Measurements from ENCODE around the gene PARD6G.

PARD6G gene

DNA sequence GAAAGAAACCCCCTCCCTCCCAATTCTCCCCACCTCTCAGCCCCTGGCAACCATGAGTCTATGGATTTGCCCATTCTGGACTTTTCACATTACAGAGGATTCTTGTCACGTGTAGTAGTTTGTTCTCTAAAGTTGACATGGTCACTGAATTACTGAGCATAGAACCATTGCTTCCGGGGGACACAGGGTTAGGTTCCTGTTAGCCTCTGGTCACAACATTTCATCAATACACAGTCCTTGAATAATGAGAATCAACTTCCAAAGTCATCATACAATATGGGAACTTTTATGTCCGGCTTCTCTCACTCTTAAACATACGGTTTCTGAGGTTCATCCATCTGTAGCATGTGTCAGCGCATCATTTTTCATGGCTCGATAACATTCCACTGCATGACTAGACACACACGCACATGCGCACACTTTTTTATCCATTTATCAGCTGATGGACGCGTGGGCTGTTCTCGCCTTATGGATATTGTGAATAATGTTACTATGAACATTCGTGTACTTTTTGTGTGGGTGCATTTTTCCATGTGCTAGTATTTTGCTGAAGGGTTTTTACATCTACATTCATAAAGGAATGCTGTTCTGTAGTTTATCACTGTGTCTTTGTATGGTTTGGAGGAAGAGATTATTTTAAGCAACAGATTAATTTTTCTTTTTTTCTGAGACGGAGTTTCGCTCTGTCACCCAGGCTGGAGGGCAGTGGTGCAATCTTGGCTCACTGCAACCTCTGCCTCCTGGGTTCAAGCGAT lies 48.1 kb downstream of the PARD6G start:
- no peaks in the 10 kb centered on the region for H3K9me3 ChIP-seq
- TF ChIP-seq, protein P1, sequence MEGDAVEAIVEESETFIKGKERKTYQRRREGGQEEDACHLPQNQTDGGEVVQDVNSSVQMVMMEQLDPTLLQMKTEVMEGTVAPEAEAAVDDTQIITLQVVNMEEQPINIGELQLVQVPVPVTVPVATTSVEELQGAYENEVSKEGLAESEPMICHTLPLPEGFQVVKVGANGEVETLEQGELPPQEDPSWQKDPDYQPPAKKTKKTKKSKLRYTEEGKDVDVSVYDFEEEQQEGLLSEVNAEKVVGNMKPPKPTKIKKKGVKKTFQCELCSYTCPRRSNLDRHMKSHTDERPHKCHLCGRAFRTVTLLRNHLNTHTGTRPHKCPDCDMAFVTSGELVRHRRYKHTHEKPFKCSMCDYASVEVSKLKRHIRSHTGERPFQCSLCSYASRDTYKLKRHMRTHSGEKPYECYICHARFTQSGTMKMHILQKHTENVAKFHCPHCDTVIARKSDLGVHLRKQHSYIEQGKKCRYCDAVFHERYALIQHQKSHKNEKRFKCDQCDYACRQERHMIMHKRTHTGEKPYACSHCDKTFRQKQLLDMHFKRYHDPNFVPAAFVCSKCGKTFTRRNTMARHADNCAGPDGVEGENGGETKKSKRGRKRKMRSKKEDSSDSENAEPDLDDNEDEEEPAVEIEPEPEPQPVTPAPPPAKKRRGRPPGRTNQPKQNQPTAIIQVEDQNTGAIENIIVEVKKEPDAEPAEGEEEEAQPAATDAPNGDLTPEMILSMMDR (IDR thresholded peaks at IDR 0.05): no peak
- H3K36me3 ChIP-seq: no peaks in the 10 kb centered on the region
- H3K27ac ChIP-seq: no peak overlapping the region
- intact Hi-C loops (cut with DNase I; ENCODE audit: low total_unique reads): no loop called here
- no peak for DNase-seq
- H3K4me3 ChIP-seq: no peak overlapping the region
- no peaks in the 10 kb centered on the region for H3K27me3 ChIP-seq
- peaks cover 0 to 16% (median 6%) of the 10 kb centered on the region in 4 donors for H3K4me1 ChIP-seq

DNA sequence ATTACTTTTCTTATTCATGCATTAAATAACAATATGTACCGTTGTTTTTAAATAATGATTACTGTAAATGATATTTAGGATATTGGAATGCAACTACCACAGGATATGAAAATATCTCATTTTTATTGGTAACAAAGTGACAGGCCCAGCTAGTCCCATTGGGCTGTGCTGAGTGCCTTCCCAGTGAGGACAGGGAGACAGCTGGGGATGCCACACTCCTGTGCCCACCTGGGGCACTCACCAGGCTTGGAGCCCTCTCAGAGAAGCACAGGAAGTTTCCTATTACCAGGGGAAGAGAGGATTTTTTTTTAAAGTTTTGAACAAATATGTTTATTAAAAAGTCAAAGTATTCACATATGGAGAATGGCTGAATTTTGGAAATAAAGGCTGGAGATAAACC lies 48.9 kb downstream of the PARD6G start:
- Histone ChIP-seq H3K9me3 (no peaks in the 10 kb centered on the region), H3K36me3 (no peaks in the 10 kb centered on the region), H3K27me3 (no peaks in the 10 kb centered on the region), H3K27ac (no peak overlapping the region), H3K4me1 (peaks cover 0 to 16% (median 6%) of the 10 kb centered on the region in 4 donors), H3K4me3 (no peak overlapping the region)
- intact Hi-C loops (cut with DNase I; ENCODE audit: low total_unique reads): no loop called here
- TF ChIP-seq, protein P1 (IDR thresholded peaks at IDR 0.05): no peak
- DNase-seq: no peak

DNA sequence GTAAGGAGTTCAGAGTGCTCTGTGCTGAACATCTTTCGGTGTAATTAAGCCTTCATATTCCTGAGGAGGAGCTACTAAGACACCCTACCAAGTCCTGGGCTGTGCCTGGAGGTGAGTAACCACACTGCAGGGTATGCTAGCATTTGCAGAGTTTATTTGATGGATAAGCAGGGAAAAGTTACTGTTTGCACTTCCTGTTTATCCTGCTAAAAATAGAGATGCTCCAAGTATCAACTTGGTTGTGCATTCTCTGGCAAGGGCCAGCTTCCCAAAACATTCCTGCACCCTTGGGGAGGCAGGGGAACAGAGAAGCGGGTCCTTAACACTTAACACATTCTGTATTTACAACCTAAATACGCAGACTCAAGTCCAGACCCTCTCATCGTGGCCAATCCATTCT lies 49.8 kb downstream of the PARD6G start:
- intact Hi-C loops (cut with DNase I; ENCODE audit: low total_unique reads): no loop called here
- no peak for DNase-seq
- Histone ChIP-seq H3K9me3 (no peaks in the 10 kb centered on the region), H3K36me3 (no peaks in the 10 kb centered on the region), H3K27ac (no peak overlapping the region), H3K4me1 (peaks cover 0 to 16% (median 6%) of the 10 kb centered on the region in 4 donors), H3K27me3 (no peaks in the 10 kb centered on the region), H3K4me3 (no peak overlapping the region)
- TF ChIP-seq, protein P1 (IDR thresholded peaks at IDR 0.05): no peak

DNA sequence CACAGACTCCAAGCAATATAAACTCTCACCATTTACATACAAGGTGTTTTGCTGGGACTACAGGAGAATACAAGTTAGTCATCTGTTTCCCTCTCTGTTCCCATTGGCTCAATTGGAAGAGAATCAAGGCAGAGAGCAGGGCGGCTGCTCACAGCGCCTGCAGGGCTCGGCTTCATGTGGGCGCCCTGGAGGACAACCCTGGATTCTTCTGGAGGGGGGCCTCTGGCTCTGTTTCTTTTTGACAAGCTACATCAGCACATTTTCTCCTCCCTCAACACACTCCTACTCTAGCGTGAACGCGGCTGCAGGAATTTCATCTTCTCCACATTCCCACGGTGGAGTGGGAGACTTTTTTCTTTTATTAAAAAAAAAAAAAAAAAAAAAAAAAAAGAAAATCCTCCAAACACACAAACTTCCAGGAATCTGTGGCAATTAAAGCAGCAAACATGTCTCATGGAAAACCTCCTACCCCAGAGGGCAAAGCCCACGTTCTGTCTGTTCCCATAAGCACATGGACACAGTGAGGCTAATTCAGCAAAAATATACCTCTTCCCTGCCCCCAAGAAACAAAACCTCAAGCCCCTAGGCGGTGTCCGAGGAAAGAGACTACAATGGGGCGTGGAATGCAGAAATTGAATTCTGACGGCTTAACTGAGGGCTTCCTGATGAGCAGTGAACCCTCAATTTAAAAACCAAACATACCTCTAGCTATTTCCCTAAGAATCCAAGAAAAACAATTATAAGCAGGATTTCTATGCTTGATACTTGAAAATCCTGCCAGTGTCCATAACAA lies 50.6 kb downstream of the PARD6G start:
- Histone ChIP-seq H3K27ac (no peak overlapping the region), H3K9me3 (no peaks in the 10 kb centered on the region), H3K4me3 (no peak overlapping the region), H3K27me3 (no peaks in the 10 kb centered on the region), H3K4me1 (peaks cover 0 to 16% (median 6%) of the 10 kb centered on the region in 4 donors), H3K36me3 (no peaks in the 10 kb centered on the region)
- DNase-seq: no peak
- intact Hi-C loops (cut with DNase I; ENCODE audit: low total_unique reads): no loop called here
- TF ChIP-seq, protein P1 (IDR thresholded peaks at IDR 0.05): no peak

DNA sequence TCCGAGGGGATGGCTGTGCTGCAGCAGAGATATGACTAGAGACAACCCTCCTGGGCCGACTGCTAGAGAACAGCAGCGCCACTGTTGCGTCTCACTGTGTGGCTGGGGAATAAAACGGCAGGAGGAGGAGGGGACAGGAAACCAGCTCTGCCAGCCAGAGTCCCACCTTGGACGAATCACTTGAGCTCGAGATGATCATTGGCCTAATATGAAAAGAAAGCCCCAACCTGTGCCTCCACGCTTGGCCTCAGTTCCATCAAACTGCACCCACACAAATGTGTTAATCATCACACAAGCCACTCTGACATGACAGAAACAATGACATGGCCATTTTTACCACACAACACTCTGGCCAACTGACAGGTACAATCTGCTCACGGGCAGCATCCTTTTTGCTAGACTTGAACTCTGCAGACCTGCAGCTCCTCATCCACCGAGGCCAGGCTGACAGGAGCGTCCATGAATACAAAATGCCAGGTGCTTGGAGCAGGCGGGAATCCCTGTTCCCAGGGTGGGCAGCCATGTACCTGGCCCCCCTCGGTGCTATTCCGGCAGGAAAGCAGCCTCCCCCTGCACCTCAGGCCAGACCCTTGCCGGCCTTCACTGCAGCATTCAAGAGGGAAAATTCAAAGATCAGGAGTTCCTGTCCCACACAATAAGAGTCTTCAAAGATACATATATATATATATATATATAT lies 52.3 kb downstream of the PARD6G start:
- H3K36me3 ChIP-seq: no peaks in the 10 kb centered on the region
- no peaks in the 10 kb centered on the region for H3K27me3 ChIP-seq
- DNase-seq: no peak
- TF ChIP-seq, protein P1 (IDR thresholded peaks at IDR 0.05): no peak
- no peak overlapping the region for H3K4me3 ChIP-seq
- H3K27ac ChIP-seq: no peak overlapping the region
- H3K9me3 ChIP-seq: no peaks in the 10 kb centered on the region
- intact Hi-C loops (cut with DNase I; ENCODE audit: low total_unique reads): no loop called here
- peaks cover 0 to 16% (median 6%) of the 10 kb centered on the region in 4 donors for H3K4me1 ChIP-seq

Data from tibial artery (tissue), 4 donors.